ENCODE measurements around the gene NAP1L3. TPM values are rescaled to one million over a fixed set of nuclear protein-coding genes. Genes with fewer than 3 reads are reported as not detected.

Gene NAP1L3
- 3.4 TPM for total RNA-seq

- peak; percentile 54 for DNase-seq (ENCODE audit: low spot score)
Measured at GRCh38 chrX:93673056-93673868, at the start of gene NAP1L3. Gene NAP1L3, minus strand, starts transcription at chrX:93673578. Its CDS starts 274 bp downstream, at chrX:93673304.

GRCh38 chrX:93711076-93711475 lies 37.7 kb upstream of the NAP1L3 start:
- DNase-seq (ENCODE audit: low spot score) = no peak

GRCh38 chrX:93703701-93704100 lies 30.3 kb upstream of the NAP1L3 start:
- DNase-seq (ENCODE audit: low spot score) = no peak

- DNase-seq (ENCODE audit: low spot score) = no peak
Measured at GRCh38 chrX:93695981-93696380, 22.6 kb upstream of the NAP1L3 start.

GRCh38 chrX:93673869-93674271 lies 492 bp upstream of the NAP1L3 start, which contains the start of gene FAM133A:
Gene FAM133A, plus strand, starts transcription at chrX:93674206. Its CDS starts 35,214 bp downstream, at chrX:93709420.
- no peak for DNase-seq (ENCODE audit: low spot score)

GRCh38 chrX:93660575-93660974 lies 12.8 kb downstream of the NAP1L3 start:
- no peak for DNase-seq (ENCODE audit: low spot score)

GRCh38 chrX:93649381-93649780 lies 24.0 kb downstream of the NAP1L3 start:
- DNase-seq (ENCODE audit: low spot score) = no peak

GRCh38 chrX:93637591-93637990 lies 35.8 kb downstream of the NAP1L3 start:
- no peak for DNase-seq (ENCODE audit: low spot score)

Other genes with a start within 250 kb of the NAP1L3 start
- gene FAM133A, start 628 bp upstream of the NAP1L3 start, total RNA-seq = not detected